ENCODE data around the gene SLC35F3.
"Not testable (repeated sequence)": the region's sequence is repeated elsewhere in the genome, so short reads cannot be mapped to it uniquely, and the experiment has no call there.

The SLC35F3 gene

DNA sequence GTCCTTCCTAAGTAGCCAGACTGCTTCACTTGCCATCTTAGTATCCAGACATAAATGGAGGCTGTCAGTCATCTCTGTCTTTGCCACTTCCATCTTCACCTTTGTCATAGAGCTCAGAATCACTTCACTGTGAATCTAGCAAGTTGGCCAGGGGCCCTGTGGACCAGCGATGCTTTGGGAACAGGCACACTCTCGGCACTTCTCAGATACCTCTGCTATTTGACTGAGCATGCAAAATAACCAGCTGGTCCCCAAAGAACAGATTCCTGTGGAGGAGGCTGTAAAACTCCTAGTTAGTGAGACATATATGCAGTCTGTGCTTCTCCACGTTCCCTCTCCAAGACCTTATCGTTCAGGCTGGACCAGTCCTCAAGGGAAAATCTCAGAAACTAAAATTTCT is 392.0 kb downstream of the SLC35F3 start:
- 90% methylated on average over 4 of the region's 4 CpGs for WGBS (ENCODE audit: insufficient coverage)
- POLR2A ChIA-PET: no interaction called here
- DNase-seq: no peak

DNA sequence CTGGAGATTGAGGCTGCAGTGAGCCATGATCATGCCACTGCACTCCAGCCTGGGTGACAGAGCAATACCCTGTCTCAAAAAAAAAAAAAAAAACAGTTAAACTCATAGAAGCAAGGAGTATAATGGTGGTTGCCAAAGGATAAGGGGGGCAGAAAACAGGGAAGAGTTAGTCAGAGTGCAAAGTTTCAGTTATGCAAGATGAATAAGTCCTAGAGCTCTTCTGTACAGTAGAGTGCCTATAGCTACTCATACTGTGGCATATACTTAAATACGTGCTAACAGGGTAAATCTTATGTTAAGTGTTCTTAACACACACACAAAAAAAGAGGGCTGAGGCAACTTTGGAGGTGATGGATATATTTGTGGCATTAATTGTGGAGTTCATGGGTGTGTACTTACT is 393.2 kb downstream of the SLC35F3 start:
- Histone ChIP-seq H3K4me1 (ENCODE audit: control extremely low read depth in 1 of 4, control insufficient read depth in 4 of 4, insufficient read depth in 4 of 4, low read length in 3 of 4) (peaks cover 2 to 4% (median 3%) of the 10 kb centered on the region in 4 experiments), H3K4me3 (ENCODE audit: control insufficient read depth in 1 of 7, extremely low read depth in 1 of 7, insufficient read depth in 4 of 7, low read depth in 2 of 7, low read length in 6 of 7) (no peak overlapping the region), H3K36me3 (ENCODE audit: control insufficient read depth in 4 of 4, insufficient read depth in 4 of 4, low read length in 3 of 4) (no peaks in the 10 kb centered on the region), H3K27ac (ENCODE audit: insufficient read depth in 1 of 2, low read depth in 1 of 2, low read length in 2 of 2, poor library complexity in 1 of 2, severe bottlenecking in 2 of 2) (no peak overlapping the region), H3K9me3 (ENCODE audit: control extremely low read depth in 1 of 5, control insufficient read depth in 4 of 5, insufficient read depth in 2 of 5, low read depth in 1 of 5, low read length in 4 of 5) (peaks cover 0 to 2% (median 0%) of the 10 kb centered on the region in 5 experiments), H3K27me3 (replicated peaks in 2 of 5; ENCODE audit: control insufficient read depth in 4 of 5, insufficient read depth in 5 of 5, low read length in 4 of 5) (peaks cover 0 to 7% (median 2%) of the 10 kb centered on the region in 5 experiments)
- POLR2A ChIA-PET: no interaction called here
- CTCF ChIA-PET: no interaction called here
- no CpG with 5 or more reads among the region's 1 CpG for WGBS (ENCODE audit: insufficient coverage)
- no peak for DNase-seq

More for the DNA sequence above, 392.0 kb downstream of the SLC35F3 start:
- Histone ChIP-seq H3K4me1 (ENCODE audit: control extremely low read depth in 1 of 4, control insufficient read depth in 4 of 4, insufficient read depth in 4 of 4, low read length in 3 of 4) (no peaks in the 10 kb centered on the region), H3K36me3 (ENCODE audit: control insufficient read depth in 4 of 4, insufficient read depth in 4 of 4, low read length in 3 of 4) (no peaks in the 10 kb centered on the region), H3K27me3 (replicated peaks in 2 of 5; ENCODE audit: control insufficient read depth in 4 of 5, insufficient read depth in 5 of 5, low read length in 4 of 5) (peaks cover 0 to 7% (median 2%) of the 10 kb centered on the region in 5 experiments), H3K4me3 (ENCODE audit: control insufficient read depth in 1 of 7, extremely low read depth in 1 of 7, insufficient read depth in 4 of 7, low read depth in 2 of 7, low read length in 6 of 7) (no peak overlapping the region), H3K27ac (ENCODE audit: insufficient read depth in 1 of 2, low read depth in 1 of 2, low read length in 2 of 2, poor library complexity in 1 of 2, severe bottlenecking in 2 of 2) (no peak overlapping the region), H3K9me3 (ENCODE audit: control extremely low read depth in 1 of 5, control insufficient read depth in 4 of 5, insufficient read depth in 2 of 5, low read depth in 1 of 5, low read length in 4 of 5) (peaks cover 0 to 2% (median 0%) of the 10 kb centered on the region in 5 experiments)
- CTCF ChIA-PET: interaction anchor here (1.2 kb wide), 1 partner anchor 12 kb away, joined by 3 read pairs; no protein-coding TSS in a partner anchor

GRCh38 chr1:234300096-234300495 is 395.6 kb downstream of the SLC35F3 start:
- no CpG with 5 or more reads among the region's 2 CpGs for WGBS (ENCODE audit: insufficient coverage)
- ChIA-PET POLR2A (no interaction called here), CTCF (interaction anchor here (2.0 kb wide), 1 partner anchor 10 kb away, joined by 12 read pairs; no protein-coding TSS in a partner anchor)
- no peak for DNase-seq
- H3K27me3 ChIP-seq (replicated peaks in 2 of 5; ENCODE audit: control insufficient read depth in 4 of 5, insufficient read depth in 5 of 5, low read length in 4 of 5): peaks cover 0 to 3% (median under 1%) of the 10 kb centered on the region in 5 experiments
- peaks cover 2 to 10% (median 9%) of the 10 kb centered on the region in 4 experiments for H3K4me1 ChIP-seq (ENCODE audit: control extremely low read depth in 1 of 4, control insufficient read depth in 4 of 4, insufficient read depth in 4 of 4, low read length in 3 of 4)
- no peak overlapping the region for H3K4me3 ChIP-seq (ENCODE audit: control insufficient read depth in 1 of 7, extremely low read depth in 1 of 7, insufficient read depth in 4 of 7, low read depth in 2 of 7, low read length in 6 of 7)
- H3K27ac ChIP-seq (ENCODE audit: insufficient read depth in 1 of 2, low read depth in 1 of 2, low read length in 2 of 2, poor library complexity in 1 of 2, severe bottlenecking in 2 of 2): no peak overlapping the region
- no peaks in the 10 kb centered on the region for H3K36me3 ChIP-seq (ENCODE audit: control insufficient read depth in 4 of 4, insufficient read depth in 4 of 4, low read length in 3 of 4)
- peaks cover 0 to 2% (median 0%) of the 10 kb centered on the region in 5 experiments for H3K9me3 ChIP-seq (ENCODE audit: control extremely low read depth in 1 of 5, control insufficient read depth in 4 of 5, insufficient read depth in 2 of 5, low read depth in 1 of 5, low read length in 4 of 5)

- H3K9me3 ChIP-seq (ENCODE audit: control extremely low read depth in 1 of 5, control insufficient read depth in 4 of 5, insufficient read depth in 2 of 5, low read depth in 1 of 5, low read length in 4 of 5); H3K36me3 ChIP-seq (ENCODE audit: control insufficient read depth in 4 of 4, insufficient read depth in 4 of 4, low read length in 3 of 4); DNase-seq; H3K4me3 ChIP-seq (ENCODE audit: control insufficient read depth in 1 of 7, extremely low read depth in 1 of 7, insufficient read depth in 4 of 7, low read depth in 2 of 7, low read length in 6 of 7); POLR2A ChIA-PET; H3K27me3 ChIP-seq (replicated peaks in 2 of 5; ENCODE audit: control insufficient read depth in 4 of 5, insufficient read depth in 5 of 5, low read length in 4 of 5); H3K27ac ChIP-seq (ENCODE audit: insufficient read depth in 1 of 2, low read depth in 1 of 2, low read length in 2 of 2, poor library complexity in 1 of 2, severe bottlenecking in 2 of 2): not testable (repeated sequence)
- CTCF ChIA-PET: interaction anchor here (2.0 to 2.1 kb wide), 2 partner anchors 8 to 89 kb away, joined by 6 to 12 read pairs; no protein-coding TSS in a partner anchor
- no CpG with 5 or more reads among the region's 1 CpG for WGBS (ENCODE audit: insufficient coverage)
- peaks cover 2 to 10% (median 9%) of the 10 kb centered on the region in 4 experiments for H3K4me1 ChIP-seq (ENCODE audit: control extremely low read depth in 1 of 4, control insufficient read depth in 4 of 4, insufficient read depth in 4 of 4, low read length in 3 of 4)
Observed at GRCh38 chr1:234301663-234302062, 397.2 kb downstream of the SLC35F3 start.

GRCh38 chr1:234302354-234302962 is 398.0 kb downstream of the SLC35F3 start:
- peaks cover 2 to 10% (median 9%) of the 10 kb centered on the region in 4 experiments for H3K4me1 ChIP-seq (ENCODE audit: control extremely low read depth in 1 of 4, control insufficient read depth in 4 of 4, insufficient read depth in 4 of 4, low read length in 3 of 4)
- POLR2A ChIA-PET: no interaction called here
- CTCF ChIA-PET: interaction anchor here (2.1 kb wide), 1 partner anchor 90 kb away, joined by 6 read pairs; no protein-coding TSS in a partner anchor
- no peak overlapping the region for H3K4me3 ChIP-seq (ENCODE audit: control insufficient read depth in 1 of 7, extremely low read depth in 1 of 7, insufficient read depth in 4 of 7, low read depth in 2 of 7, low read length in 6 of 7)
- H3K27me3 ChIP-seq (replicated peaks in 2 of 5; ENCODE audit: control insufficient read depth in 4 of 5, insufficient read depth in 5 of 5, low read length in 4 of 5): no peaks in the 10 kb centered on the region
- H3K9me3 ChIP-seq (ENCODE audit: control extremely low read depth in 1 of 5, control insufficient read depth in 4 of 5, insufficient read depth in 2 of 5, low read depth in 1 of 5, low read length in 4 of 5): peaks cover 0 to 2% (median 0%) of the 10 kb centered on the region in 5 experiments
- no peak overlapping the region for H3K27ac ChIP-seq (ENCODE audit: insufficient read depth in 1 of 2, low read depth in 1 of 2, low read length in 2 of 2, poor library complexity in 1 of 2, severe bottlenecking in 2 of 2)
- DNase-seq: peak in 2 of 3 donors; percentile 70 to 76
- WGBS (ENCODE audit: insufficient coverage): 53% methylated on average over 5 of the region's 6 CpGs
- H3K36me3 ChIP-seq (ENCODE audit: control insufficient read depth in 4 of 4, insufficient read depth in 4 of 4, low read length in 3 of 4): no peaks in the 10 kb centered on the region

DNA sequence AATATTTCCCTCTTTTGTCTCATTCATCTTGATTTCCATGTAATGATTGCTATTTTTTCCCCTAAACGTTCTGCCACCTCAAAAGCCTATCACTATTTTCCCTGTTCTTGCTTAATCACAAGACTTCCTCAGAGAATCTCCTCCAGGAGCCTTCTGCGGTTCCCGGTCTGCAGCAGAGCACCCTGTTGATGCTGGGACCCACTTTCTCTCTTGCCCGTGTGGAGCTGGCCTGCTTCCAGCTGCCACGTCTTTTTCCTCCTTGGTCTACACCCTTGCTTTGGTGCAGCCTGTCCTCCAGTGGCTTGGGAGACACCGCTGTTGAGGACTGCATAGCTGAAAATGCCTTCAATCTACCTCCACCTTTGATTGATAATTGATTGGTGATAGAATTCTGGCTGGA is 398.8 kb downstream of the SLC35F3 start:
- Histone ChIP-seq H3K9me3 (ENCODE audit: control extremely low read depth in 1 of 5, control insufficient read depth in 4 of 5, insufficient read depth in 2 of 5, low read depth in 1 of 5, low read length in 4 of 5) (peaks cover 0 to 2% (median 0%) of the 10 kb centered on the region in 5 experiments), H3K4me3 (ENCODE audit: control insufficient read depth in 1 of 7, extremely low read depth in 1 of 7, insufficient read depth in 4 of 7, low read depth in 2 of 7, low read length in 6 of 7) (no peak overlapping the region), H3K27ac (ENCODE audit: insufficient read depth in 1 of 2, low read depth in 1 of 2, low read length in 2 of 2, poor library complexity in 1 of 2, severe bottlenecking in 2 of 2) (no peak overlapping the region), H3K27me3 (replicated peaks in 2 of 5; ENCODE audit: control insufficient read depth in 4 of 5, insufficient read depth in 5 of 5, low read length in 4 of 5) (no peaks in the 10 kb centered on the region), H3K36me3 (ENCODE audit: control insufficient read depth in 4 of 4, insufficient read depth in 4 of 4, low read length in 3 of 4) (no peaks in the 10 kb centered on the region), H3K4me1 (ENCODE audit: control extremely low read depth in 1 of 4, control insufficient read depth in 4 of 4, insufficient read depth in 4 of 4, low read length in 3 of 4) (peaks cover 2 to 10% (median 9%) of the 10 kb centered on the region in 4 experiments)
- POLR2A ChIA-PET: no interaction called here
- CTCF ChIA-PET: interaction anchor here (2.1 kb wide), 1 partner anchor 91 kb away, joined by 6 read pairs; no protein-coding TSS in a partner anchor
- DNase-seq: no peak
- WGBS (ENCODE audit: insufficient coverage): 33% methylated on average over 5 of the region's 6 CpGs

- no peaks in the 10 kb centered on the region for H3K36me3 ChIP-seq (ENCODE audit: control insufficient read depth in 4 of 4, insufficient read depth in 4 of 4, low read length in 3 of 4)
- ChIA-PET POLR2A (no interaction called here), CTCF (interaction anchor here (1.0 to 2.7 kb wide), 5 partner anchors 10 to 211 kb away, joined by 3 to 10 read pairs (median 4); no protein-coding TSS in a partner anchor)
- no peak overlapping the region for H3K4me3 ChIP-seq (ENCODE audit: control insufficient read depth in 1 of 7, extremely low read depth in 1 of 7, insufficient read depth in 4 of 7, low read depth in 2 of 7, low read length in 6 of 7)
- whole genome bisulfite sequencing (ENCODE audit: insufficient coverage): 100% methylated on average over 2 of the region's 6 CpGs
- H3K27me3 ChIP-seq (replicated peaks in 2 of 5; ENCODE audit: control insufficient read depth in 4 of 5, insufficient read depth in 5 of 5, low read length in 4 of 5): peaks cover 0 to 2% (median 0%) of the 10 kb centered on the region in 5 experiments
- H3K9me3 ChIP-seq (ENCODE audit: control extremely low read depth in 1 of 5, control insufficient read depth in 4 of 5, insufficient read depth in 2 of 5, low read depth in 1 of 5, low read length in 4 of 5): no peaks in the 10 kb centered on the region
- peaks cover 0 to 6% (median 5%) of the 10 kb centered on the region in 4 experiments for H3K4me1 ChIP-seq (ENCODE audit: control extremely low read depth in 1 of 4, control insufficient read depth in 4 of 4, insufficient read depth in 4 of 4, low read length in 3 of 4)
- no peak for DNase-seq
- H3K27ac ChIP-seq (ENCODE audit: insufficient read depth in 1 of 2, low read depth in 1 of 2, low read length in 2 of 2, poor library complexity in 1 of 2, severe bottlenecking in 2 of 2): no peak overlapping the region
Observed at GRCh38 chr1:234307726-234308125, 403.2 kb downstream of the SLC35F3 start.

All from common myeloid progenitor, CD34-positive (primary cell).